Measurements from ENCODE around the gene CRHR2.
A peak's percentile ranks its signal among the peaks of the same experiment; 100 is the strongest.

CRHR2 gene

GRCh38 chr7:30723776-30724175, 41.5 kb upstream of the CRHR2 start (continued):
- TF ChIP-seq AEBP2 (tag by site-specific recombination; IDR thresholded peaks at IDR 0.05; ENCODE audit: borderline replicate concordance) = no peak
- TF ChIP-seq ZNF214 (tag by site-specific recombination; IDR thresholded peaks at IDR 0.05; ENCODE audit: borderline replicate concordance) = no peak
- TF ChIP-seq ZNF280C (tag by site-specific recombination; IDR thresholded peaks at IDR 0.05) = no peak
- no peak for TF ChIP-seq ZNF600 (tag by site-specific recombination; IDR thresholded peaks at IDR 0.05)

- no peaks in the 10 kb centered on the region for H3K36me3 ChIP-seq (ENCODE audit: control insufficient read depth in 2 of 2, insufficient read depth in 1 of 2, low read length in 2 of 2)
- TF ChIP-seq ZNF140 (tag by site-specific recombination; IDR thresholded peaks at IDR 0.05) = no peak
- TF ChIP-seq ZNF24 (tag by site-specific recombination; IDR thresholded peaks at IDR 0.05) = no peak
- TF ChIP-seq REPIN1 (tag by site-specific recombination; IDR thresholded peaks at IDR 0.05; ENCODE audit: low read depth) = no peak
- TF ChIP-seq ZNF433 (tag by site-specific recombination; IDR thresholded peaks at IDR 0.05; ENCODE audit: low read depth) = no peak
- no peak for TF ChIP-seq KLF17 (tag by site-specific recombination; IDR thresholded peaks at IDR 0.05)
- TF ChIP-seq ZNF624 (tag by site-specific recombination; IDR thresholded peaks at IDR 0.05) = no peak
- TF ChIP-seq PRDM4 (tag by site-specific recombination; IDR thresholded peaks at IDR 0.05) = no peak
- no peak for TF ChIP-seq ZSCAN4 (tag by site-specific recombination; IDR thresholded peaks at IDR 0.05)
- TF ChIP-seq KLF16 (tag by site-specific recombination; IDR thresholded peaks at IDR 0.05) = no peak
- no peak overlapping the region for H3K4me3 ChIP-seq (ENCODE audit: low read depth, low read length)
- no peak overlapping the region for H3K27ac ChIP-seq (ENCODE audit: extremely low read depth, low read depth, low read length)
- POLR2A ChIA-PET = no interaction called here
- no peaks in the 10 kb centered on the region for H3K9me3 ChIP-seq (ENCODE audit: control insufficient read depth, insufficient read depth, low read depth, low read length)
- no peaks in the 10 kb centered on the region for H3K4me1 ChIP-seq (ENCODE audit: control insufficient read depth, insufficient read depth, low read length)
- CTCF ChIA-PET = interaction anchor here (0.5 kb wide), 1 partner anchor 261 kb away, joined by 3 read pairs; no protein-coding TSS in a partner anchor
These were observed 40.4 kb upstream of the CRHR2 start for GRCh38 chr7:30722671-30723070.

- ChIA-PET CTCF (no interaction called here), POLR2A (no interaction called here)
- TF ChIP-seq ZNF350 (tag by site-specific recombination; IDR thresholded peaks at IDR 0.05) (no peak), INSM2 (tag by site-specific recombination; IDR thresholded peaks at IDR 0.05) (no peak), ZSCAN4 (tag by site-specific recombination; IDR thresholded peaks at IDR 0.05) (no peak), PRDM6 (tag by site-specific recombination; IDR thresholded peaks at IDR 0.05) (no peak), ZNF37A (tag by site-specific recombination; IDR thresholded peaks at IDR 0.05) (peak; percentile 70)
- Histone ChIP-seq H3K36me3 (ENCODE audit: control insufficient read depth in 2 of 2, insufficient read depth in 1 of 2, low read length in 2 of 2) (no peaks in the 10 kb centered on the region), H3K9me3 (ENCODE audit: control insufficient read depth, insufficient read depth, low read depth, low read length) (no peaks in the 10 kb centered on the region), H3K4me1 (ENCODE audit: control insufficient read depth, insufficient read depth, low read length) (no peaks in the 10 kb centered on the region), H3K4me3 (ENCODE audit: low read depth, low read length) (no peak overlapping the region), H3K27ac (ENCODE audit: extremely low read depth, low read depth, low read length) (no peak overlapping the region)
These were observed 39.9 kb upstream of the CRHR2 start for GRCh38 chr7:30722187-30722586.

All from HEK293 (cell line).